ENCODE data around the gene CHFR. TPM values are rescaled to one million over a fixed set of nuclear protein-coding genes. Genes with fewer than 3 reads are reported as not detected.

Gene CHFR
- total and polyA plus RNA-seq, 2 experiments from 2014 or later: 23.0 to 42.7 TPM

DNA sequence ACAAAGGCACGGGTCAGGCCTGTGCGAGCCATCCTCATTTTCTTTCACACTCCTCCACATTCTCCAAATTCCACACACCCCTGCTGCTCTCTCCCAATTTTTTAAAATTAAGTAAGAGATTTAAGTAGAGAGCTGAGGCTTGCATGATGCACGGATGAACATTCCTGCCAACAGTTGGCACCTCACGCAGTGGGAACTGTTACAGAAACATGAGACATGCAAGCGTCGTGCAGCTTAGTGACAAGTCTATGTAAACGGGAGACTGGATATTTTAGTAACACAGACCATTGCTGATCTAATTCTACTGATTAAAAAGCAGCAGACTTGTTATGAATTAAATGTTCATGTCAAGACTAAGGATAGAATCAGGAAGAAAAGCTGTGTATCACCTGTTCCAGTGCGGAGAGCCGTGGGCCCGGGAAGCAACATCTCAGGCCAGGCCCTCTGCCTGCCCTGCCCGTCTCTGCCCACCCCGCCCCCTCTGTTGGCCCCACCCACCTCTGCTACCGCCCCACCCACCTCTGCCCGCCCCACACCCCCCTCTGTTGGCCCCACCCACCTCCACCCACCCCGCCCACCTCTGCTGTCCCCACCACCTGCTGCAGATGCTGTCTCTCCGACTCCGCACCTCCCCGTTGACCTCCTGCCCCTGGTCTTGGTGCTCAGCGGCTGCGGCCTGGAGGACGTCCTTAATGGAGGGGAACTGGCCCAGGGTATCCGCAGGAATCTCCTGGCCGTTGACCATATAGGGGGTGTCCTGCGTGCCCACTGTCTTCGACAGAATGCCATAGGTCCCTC, 79.9 kb downstream of the CHFR start (continued):
- TF ChIP-seq JUNB (IDR thresholded peaks at IDR 0.05; ENCODE audit: unreplicated experiment): no peak
- no peak for TF ChIP-seq CREB1 (CRISPR knock-in tag; IDR thresholded peaks at IDR 0.05; ENCODE audit: low read depth)
- TF ChIP-seq NANOG (IDR thresholded peaks at IDR 0.05; ENCODE audit: borderline replicate concordance): no peak

DNA sequence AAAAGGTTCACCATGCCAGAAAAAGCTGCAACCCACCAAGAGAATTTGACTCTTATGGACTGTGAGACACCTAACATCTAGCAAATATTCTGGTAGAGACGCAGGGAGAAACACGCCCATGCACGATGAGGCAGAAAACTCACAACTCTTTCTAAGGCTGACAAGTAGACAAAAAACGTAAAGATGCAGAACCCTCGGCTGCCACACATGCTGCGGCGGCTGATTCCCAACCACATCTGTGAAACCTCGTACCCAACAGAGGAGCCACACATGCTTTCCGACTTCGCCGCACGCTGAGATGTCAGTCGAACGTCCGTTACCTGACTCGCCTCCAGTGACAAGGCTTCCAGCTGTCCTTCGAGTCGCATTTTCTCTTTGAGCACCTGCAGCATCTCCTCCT, 80.5 kb downstream of the CHFR start:
- Mint-ChIP-seq H3K27me3 (ENCODE audit: insufficient read depth, low read depth, poor library complexity) (peaks cover 6% of the 10 kb centered on the region), H3K36me3 (ENCODE audit: low read depth) (peaks cover 79% of the 10 kb centered on the region), H3K27ac (no peak overlapping the region), H3K4me3 (no peak overlapping the region), H3K9me3 (peaks cover 11% of the 10 kb centered on the region), H3K4me1 (no peaks in the 10 kb centered on the region)
- Histone ChIP-seq H3K4me3 (no peak overlapping the region), H3K9me2 (ENCODE audit: insufficient read depth) (no peaks in the 10 kb centered on the region), H3K79me2 (replicated peaks; ENCODE audit: insufficient read depth) (peaks cover 8% of the 10 kb centered on the region; the same call in 1 of the 2 replicates), H4K20me1 (replicated peaks; ENCODE audit: insufficient read depth) (peaks cover 10% of the 10 kb centered on the region), H3K4me1 (ENCODE audit: insufficient read depth) (no peaks in the 10 kb centered on the region), H2AFZ (no peak overlapping the region), H3K4me2 (no peak overlapping the region), H3F3A (replicated peaks; ENCODE audit: low read depth) (peaks cover 12% of the 10 kb centered on the region; the same call in 1 of the 2 replicates), H3K36me3 (ENCODE audit: insufficient read depth) (peaks cover 14% of the 10 kb centered on the region; the same call in 1 of the 2 replicates), H3K27ac (ENCODE audit: low read depth) (no peak overlapping the region), H3K27me3 (ENCODE audit: insufficient read depth) (no peaks in the 10 kb centered on the region)
- ATAC-seq (no peak), DNase-seq (ENCODE audit: low spot score) (no peak)
- TF ChIP-seq NANOG (IDR thresholded peaks at IDR 0.05; ENCODE audit: borderline replicate concordance): no peak
- TF ChIP-seq EZH2phosphoT487 (IDR thresholded peaks at IDR 0.05; ENCODE audit: unreplicated experiment): no peak
- no peak for TF ChIP-seq EZH2 (IDR thresholded peaks at IDR 0.05; ENCODE audit: low read depth, unreplicated experiment)
- TF ChIP-seq, protein P1, sequence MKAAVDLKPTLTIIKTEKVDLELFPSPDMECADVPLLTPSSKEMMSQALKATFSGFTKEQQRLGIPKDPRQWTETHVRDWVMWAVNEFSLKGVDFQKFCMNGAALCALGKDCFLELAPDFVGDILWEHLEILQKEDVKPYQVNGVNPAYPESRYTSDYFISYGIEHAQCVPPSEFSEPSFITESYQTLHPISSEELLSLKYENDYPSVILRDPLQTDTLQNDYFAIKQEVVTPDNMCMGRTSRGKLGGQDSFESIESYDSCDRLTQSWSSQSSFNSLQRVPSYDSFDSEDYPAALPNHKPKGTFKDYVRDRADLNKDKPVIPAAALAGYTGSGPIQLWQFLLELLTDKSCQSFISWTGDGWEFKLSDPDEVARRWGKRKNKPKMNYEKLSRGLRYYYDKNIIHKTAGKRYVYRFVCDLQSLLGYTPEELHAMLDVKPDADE (IDR thresholded peaks at IDR 0.05): no peak
- no peak for TF ChIP-seq POLR2AphosphoS5 (IDR thresholded peaks at IDR 0.05; ENCODE audit: low read depth)
- TF ChIP-seq, protein P2, sequence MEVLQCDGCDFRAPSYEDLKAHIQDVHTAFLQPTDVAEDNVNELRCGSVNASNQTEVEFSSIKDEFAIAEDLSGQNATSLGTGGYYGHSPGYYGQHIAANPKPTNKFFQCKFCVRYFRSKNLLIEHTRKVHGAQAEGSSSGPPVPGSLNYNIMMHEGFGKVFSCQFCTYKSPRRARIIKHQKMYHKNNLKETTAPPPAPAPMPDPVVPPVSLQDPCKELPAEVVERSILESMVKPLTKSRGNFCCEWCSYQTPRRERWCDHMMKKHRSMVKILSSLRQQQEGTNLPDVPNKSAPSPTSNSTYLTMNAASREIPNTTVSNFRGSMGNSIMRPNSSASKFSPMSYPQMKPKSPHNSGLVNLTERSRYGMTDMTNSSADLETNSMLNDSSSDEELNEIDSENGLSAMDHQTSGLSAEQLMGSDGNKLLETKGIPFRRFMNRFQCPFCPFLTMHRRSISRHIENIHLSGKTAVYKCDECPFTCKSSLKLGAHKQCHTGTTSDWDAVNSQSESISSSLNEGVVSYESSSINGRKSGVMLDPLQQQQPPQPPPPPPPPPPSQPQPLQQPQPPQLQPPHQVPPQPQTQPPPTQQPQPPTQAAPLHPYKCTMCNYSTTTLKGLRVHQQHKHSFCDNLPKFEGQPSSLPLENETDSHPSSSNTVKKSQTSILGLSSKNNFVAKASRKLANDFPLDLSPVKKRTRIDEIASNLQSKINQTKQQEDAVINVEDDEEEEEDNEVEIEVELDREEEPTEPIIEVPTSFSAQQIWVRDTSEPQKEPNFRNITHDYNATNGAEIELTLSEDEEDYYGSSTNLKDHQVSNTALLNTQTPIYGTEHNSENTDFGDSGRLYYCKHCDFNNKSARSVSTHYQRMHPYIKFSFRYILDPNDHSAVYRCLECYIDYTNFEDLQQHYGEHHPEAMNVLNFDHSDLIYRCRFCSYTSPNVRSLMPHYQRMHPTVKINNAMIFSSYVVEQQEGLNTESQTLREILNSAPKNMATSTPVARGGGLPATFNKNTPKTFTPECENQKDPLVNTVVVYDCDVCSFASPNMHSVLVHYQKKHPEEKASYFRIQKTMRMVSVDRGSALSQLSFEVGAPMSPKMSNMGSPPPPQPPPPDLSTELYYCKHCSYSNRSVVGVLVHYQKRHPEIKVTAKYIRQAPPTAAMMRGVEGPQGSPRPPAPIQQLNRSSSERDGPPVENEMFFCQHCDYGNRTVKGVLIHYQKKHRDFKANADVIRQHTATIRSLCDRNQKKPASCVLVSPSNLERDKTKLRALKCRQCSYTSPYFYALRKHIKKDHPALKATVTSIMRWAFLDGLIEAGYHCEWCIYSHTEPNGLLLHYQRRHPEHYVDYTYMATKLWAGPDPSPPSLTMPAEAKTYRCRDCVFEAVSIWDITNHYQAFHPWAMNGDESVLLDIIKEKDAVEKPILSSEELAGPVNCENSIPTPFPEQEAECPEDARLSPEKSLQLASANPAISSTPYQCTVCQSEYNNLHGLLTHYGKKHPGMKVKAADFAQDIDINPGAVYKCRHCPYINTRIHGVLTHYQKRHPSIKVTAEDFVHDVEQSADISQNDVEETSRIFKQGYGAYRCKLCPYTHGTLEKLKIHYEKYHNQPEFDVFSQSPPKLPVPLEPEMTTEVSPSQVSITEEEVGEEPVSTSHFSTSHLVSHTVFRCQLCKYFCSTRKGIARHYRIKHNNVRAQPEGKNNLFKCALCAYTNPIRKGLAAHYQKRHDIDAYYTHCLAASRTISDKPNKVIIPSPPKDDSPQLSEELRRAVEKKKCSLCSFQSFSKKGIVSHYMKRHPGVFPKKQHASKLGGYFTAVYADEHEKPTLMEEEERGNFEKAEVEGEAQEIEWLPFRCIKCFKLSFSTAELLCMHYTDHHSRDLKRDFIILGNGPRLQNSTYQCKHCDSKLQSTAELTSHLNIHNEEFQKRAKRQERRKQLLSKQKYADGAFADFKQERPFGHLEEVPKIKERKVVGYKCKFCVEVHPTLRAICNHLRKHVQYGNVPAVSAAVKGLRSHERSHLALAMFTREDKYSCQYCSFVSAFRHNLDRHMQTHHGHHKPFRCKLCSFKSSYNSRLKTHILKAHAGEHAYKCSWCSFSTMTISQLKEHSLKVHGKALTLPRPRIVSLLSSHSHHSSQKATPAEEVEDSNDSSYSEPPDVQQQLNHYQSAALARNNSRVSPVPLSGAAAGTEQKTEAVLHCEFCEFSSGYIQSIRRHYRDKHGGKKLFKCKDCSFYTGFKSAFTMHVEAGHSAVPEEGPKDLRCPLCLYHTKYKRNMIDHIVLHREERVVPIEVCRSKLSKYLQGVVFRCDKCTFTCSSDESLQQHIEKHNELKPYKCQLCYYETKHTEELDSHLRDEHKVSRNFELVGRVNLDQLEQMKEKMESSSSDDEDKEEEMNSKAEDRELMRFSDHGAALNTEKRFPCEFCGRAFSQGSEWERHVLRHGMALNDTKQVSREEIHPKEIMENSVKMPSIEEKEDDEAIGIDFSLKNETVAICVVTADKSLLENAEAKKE (CRISPR knock-in tag; IDR thresholded peaks at IDR 0.05): no peak
- no peak for TF ChIP-seq CREB1 (CRISPR knock-in tag; IDR thresholded peaks at IDR 0.05; ENCODE audit: low read depth)
- TF ChIP-seq, protein P3, sequence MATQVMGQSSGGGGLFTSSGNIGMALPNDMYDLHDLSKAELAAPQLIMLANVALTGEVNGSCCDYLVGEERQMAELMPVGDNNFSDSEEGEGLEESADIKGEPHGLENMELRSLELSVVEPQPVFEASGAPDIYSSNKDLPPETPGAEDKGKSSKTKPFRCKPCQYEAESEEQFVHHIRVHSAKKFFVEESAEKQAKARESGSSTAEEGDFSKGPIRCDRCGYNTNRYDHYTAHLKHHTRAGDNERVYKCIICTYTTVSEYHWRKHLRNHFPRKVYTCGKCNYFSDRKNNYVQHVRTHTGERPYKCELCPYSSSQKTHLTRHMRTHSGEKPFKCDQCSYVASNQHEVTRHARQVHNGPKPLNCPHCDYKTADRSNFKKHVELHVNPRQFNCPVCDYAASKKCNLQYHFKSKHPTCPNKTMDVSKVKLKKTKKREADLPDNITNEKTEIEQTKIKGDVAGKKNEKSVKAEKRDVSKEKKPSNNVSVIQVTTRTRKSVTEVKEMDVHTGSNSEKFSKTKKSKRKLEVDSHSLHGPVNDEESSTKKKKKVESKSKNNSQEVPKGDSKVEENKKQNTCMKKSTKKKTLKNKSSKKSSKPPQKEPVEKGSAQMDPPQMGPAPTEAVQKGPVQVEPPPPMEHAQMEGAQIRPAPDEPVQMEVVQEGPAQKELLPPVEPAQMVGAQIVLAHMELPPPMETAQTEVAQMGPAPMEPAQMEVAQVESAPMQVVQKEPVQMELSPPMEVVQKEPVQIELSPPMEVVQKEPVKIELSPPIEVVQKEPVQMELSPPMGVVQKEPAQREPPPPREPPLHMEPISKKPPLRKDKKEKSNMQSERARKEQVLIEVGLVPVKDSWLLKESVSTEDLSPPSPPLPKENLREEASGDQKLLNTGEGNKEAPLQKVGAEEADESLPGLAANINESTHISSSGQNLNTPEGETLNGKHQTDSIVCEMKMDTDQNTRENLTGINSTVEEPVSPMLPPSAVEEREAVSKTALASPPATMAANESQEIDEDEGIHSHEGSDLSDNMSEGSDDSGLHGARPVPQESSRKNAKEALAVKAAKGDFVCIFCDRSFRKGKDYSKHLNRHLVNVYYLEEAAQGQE (IDR thresholded peaks at IDR 0.05; ENCODE audit: unreplicated experiment): no peak
- no peak for TF ChIP-seq JUNB (IDR thresholded peaks at IDR 0.05; ENCODE audit: unreplicated experiment)

All from GM23338 (cell line).